ENCODE results near the gene UBL3.

DNA sequence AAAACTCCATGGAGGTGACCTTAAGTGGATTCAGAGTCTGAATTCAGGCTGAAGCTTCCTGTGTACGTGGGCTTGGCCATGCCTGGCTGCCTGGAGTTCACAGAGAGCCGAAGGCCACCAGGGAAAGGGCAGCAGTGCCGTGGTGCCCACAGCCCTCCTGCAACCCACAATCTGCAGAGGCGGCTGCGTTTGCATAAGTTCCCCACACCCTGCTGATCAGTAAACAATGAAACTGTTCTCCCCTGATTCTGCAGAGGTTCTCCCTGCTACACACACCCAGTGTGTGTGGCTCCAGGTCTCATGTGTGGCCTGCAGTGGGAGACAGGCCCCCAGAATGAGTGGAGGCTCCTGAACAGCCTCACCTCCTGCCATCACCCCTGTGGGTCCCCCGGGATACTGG is 128.0 kb downstream of the UBL3 start:
- TF ChIP-seq, protein P1, sequence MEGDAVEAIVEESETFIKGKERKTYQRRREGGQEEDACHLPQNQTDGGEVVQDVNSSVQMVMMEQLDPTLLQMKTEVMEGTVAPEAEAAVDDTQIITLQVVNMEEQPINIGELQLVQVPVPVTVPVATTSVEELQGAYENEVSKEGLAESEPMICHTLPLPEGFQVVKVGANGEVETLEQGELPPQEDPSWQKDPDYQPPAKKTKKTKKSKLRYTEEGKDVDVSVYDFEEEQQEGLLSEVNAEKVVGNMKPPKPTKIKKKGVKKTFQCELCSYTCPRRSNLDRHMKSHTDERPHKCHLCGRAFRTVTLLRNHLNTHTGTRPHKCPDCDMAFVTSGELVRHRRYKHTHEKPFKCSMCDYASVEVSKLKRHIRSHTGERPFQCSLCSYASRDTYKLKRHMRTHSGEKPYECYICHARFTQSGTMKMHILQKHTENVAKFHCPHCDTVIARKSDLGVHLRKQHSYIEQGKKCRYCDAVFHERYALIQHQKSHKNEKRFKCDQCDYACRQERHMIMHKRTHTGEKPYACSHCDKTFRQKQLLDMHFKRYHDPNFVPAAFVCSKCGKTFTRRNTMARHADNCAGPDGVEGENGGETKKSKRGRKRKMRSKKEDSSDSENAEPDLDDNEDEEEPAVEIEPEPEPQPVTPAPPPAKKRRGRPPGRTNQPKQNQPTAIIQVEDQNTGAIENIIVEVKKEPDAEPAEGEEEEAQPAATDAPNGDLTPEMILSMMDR (IDR thresholded peaks at IDR 0.05): no peak
- TF ChIP-seq POLR2AphosphoS5 (IDR thresholded peaks at IDR 0.05; ENCODE audit: low read depth, low read length) (no peak), SIN3A (IDR thresholded peaks at IDR 0.05; ENCODE audit: borderline replicate concordance, insufficient read depth, low read depth, low read length) (no peak)
- TF ChIP-seq, protein P2, sequence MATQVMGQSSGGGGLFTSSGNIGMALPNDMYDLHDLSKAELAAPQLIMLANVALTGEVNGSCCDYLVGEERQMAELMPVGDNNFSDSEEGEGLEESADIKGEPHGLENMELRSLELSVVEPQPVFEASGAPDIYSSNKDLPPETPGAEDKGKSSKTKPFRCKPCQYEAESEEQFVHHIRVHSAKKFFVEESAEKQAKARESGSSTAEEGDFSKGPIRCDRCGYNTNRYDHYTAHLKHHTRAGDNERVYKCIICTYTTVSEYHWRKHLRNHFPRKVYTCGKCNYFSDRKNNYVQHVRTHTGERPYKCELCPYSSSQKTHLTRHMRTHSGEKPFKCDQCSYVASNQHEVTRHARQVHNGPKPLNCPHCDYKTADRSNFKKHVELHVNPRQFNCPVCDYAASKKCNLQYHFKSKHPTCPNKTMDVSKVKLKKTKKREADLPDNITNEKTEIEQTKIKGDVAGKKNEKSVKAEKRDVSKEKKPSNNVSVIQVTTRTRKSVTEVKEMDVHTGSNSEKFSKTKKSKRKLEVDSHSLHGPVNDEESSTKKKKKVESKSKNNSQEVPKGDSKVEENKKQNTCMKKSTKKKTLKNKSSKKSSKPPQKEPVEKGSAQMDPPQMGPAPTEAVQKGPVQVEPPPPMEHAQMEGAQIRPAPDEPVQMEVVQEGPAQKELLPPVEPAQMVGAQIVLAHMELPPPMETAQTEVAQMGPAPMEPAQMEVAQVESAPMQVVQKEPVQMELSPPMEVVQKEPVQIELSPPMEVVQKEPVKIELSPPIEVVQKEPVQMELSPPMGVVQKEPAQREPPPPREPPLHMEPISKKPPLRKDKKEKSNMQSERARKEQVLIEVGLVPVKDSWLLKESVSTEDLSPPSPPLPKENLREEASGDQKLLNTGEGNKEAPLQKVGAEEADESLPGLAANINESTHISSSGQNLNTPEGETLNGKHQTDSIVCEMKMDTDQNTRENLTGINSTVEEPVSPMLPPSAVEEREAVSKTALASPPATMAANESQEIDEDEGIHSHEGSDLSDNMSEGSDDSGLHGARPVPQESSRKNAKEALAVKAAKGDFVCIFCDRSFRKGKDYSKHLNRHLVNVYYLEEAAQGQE (IDR thresholded peaks at IDR 0.05; ENCODE audit: insufficient read depth in 1 of 2, low read depth in 2 of 2, low read length in 1 of 2): no peak
